ENCODE measurements around the gene BCL2L11.

Gene BCL2L11

GRCh38 chr2:111191877-111192276, 71.2 kb downstream of the BCL2L11 start:
- no peak for FAIRE-seq
- no peak for DNase-seq (ENCODE audit: low spot score)

GRCh38 chr2:111192776-111193368, 72.2 kb downstream of the BCL2L11 start:
- FAIRE-seq = no peak
- DNase-seq (ENCODE audit: low spot score) = no peak

GRCh38 chr2:111194835-111195621, 74.3 kb downstream of the BCL2L11 start:
- FAIRE-seq (no peak), DNase-seq (ENCODE audit: low spot score) (no peak)

GRCh38 chr2:111196435-111196834, 75.7 kb downstream of the BCL2L11 start:
- DNase-seq (ENCODE audit: low spot score) (no peak), FAIRE-seq (no peak)

- no peak for DNase-seq (ENCODE audit: low spot score)
- FAIRE-seq = no peak
These were observed 78.0 kb downstream of the BCL2L11 start for GRCh38 chr2:111198701-111199100.

- no peak for FAIRE-seq
These were observed 79.1 kb downstream of the BCL2L11 start for GRCh38 chr2:111199840-111200239.

GRCh38 chr2:111200333-111200881, 79.7 kb downstream of the BCL2L11 start:
- DNase-seq (ENCODE audit: low spot score) (no peak), FAIRE-seq (no peak)

More at GRCh38 chr2:111199840-111200239, 79.1 kb downstream of the BCL2L11 start:
- DNase-seq (ENCODE audit: low spot score) = no peak

GRCh38 chr2:111201214-111201613, 80.5 kb downstream of the BCL2L11 start:
- DNase-seq (ENCODE audit: low spot score) (no peak), FAIRE-seq (no peak)

- DNase-seq (ENCODE audit: low spot score) (no peak), FAIRE-seq (no peak)
These were observed 81.7 kb downstream of the BCL2L11 start for GRCh38 chr2:111202266-111203040.

- no peak for FAIRE-seq
- DNase-seq (ENCODE audit: low spot score) = no peak
These were observed 84.0 kb downstream of the BCL2L11 start for GRCh38 chr2:111204706-111205105.

GRCh38 chr2:111205774-111206173, 85.1 kb downstream of the BCL2L11 start:
- FAIRE-seq = peak; percentile 17
- DNase-seq (ENCODE audit: low spot score) = no peak

- FAIRE-seq (no peak), DNase-seq (ENCODE audit: low spot score) (no peak)
These were observed 87.1 kb downstream of the BCL2L11 start for GRCh38 chr2:111207851-111208250.

GRCh38 chr2:111208639-111209038, 87.9 kb downstream of the BCL2L11 start:
- FAIRE-seq (no peak), DNase-seq (ENCODE audit: low spot score) (no peak)

GRCh38 chr2:111209045-111209514, 88.4 kb downstream of the BCL2L11 start:
- DNase-seq (ENCODE audit: low spot score) (no peak), FAIRE-seq (no peak)

GRCh38 chr2:111210036-111210435, 89.3 kb downstream of the BCL2L11 start:
- FAIRE-seq = no peak
- no peak for DNase-seq (ENCODE audit: low spot score)

GRCh38 chr2:111213877-111214276, 93.2 kb downstream of the BCL2L11 start:
- DNase-seq (ENCODE audit: low spot score) = no peak

GRCh38 chr2:111216811-111217652, 96.3 kb downstream of the BCL2L11 start:
- DNase-seq (ENCODE audit: low spot score) (no peak), FAIRE-seq (no peak)

More at GRCh38 chr2:111213877-111214276, 93.2 kb downstream of the BCL2L11 start:
- no peak for FAIRE-seq

Measured in urothelium cell line (cell line).